LNCAP (cell line): ENCODE measurements around the gene KNTC1.

Experiments
- CTCF ChIP-seq: fragments of 450-650 bp; IDR thresholded peaks from 2 replicates; pipeline ENCODE4 v1.5.1; 2017; ENCODE audit warnings: mild to moderate bottlenecking

Gene KNTC1

GRCh38 chr12:122558745-122559641 lies 31.9 kb downstream of the KNTC1 start:
- no peak for TF ChIP-seq CTCF

GRCh38 chr12:122560138-122560537 lies 33.1 kb downstream of the KNTC1 start:
- no peak for TF ChIP-seq CTCF

GRCh38 chr12:122563361-122563760 lies 36.3 kb downstream of the KNTC1 start:
- no peak for TF ChIP-seq CTCF

GRCh38 chr12:122569288-122569687 lies 42.2 kb downstream of the KNTC1 start:
- no peak for TF ChIP-seq CTCF

DNA sequence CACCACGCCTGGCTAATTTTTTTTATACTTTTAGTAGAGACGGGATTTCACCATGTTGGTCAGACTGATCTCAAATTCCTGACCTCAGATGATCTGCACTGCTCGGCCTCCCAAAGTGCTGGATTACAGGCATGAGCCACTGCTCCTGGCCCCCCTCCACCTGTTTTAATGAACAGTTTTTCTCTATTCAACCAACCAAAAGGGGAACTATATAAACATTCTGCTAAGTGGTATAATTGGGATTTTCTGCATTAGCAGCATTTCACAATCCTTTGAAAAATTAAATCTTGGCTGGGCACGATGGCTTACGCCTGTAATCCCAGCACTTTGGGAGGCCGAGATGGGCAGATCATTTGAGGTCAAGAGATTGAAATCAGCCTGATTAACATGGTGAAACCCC lies 44.8 kb downstream of the KNTC1 start:
- TF ChIP-seq CTCF, result no peak

GRCh38 chr12:122584177-122584863 lies 57.3 kb downstream of the KNTC1 start:
- TF ChIP-seq CTCF, result no peak

DNA sequence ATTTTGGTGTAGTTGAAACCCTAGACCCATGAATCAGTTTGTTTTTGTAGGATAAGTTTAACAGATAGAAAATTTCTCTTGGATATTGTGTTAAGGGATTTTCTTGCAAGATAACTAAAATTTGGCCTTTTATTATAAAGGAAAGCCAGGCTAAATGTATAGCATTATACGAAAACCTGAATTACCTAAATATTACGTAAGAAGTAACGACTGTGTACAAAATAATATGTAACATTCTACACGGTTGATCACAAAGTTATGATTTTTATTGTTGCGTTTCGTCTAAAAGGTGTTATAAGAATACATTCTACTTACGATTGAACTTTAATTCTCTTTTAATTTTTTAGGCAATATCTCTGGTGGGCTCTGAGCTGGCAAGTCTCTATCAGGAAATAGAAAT lies 63.9 kb downstream of the KNTC1 start:
- TF ChIP-seq CTCF, result no peak
